Type B pancreatic cell (in vitro differentiated cells): ENCODE data around the gene EML2. TPM values are rescaled to one million over a fixed set of nuclear protein-coding genes. Genes with fewer than 3 reads are reported as not detected.

Source experiments
- DNase-seq: peaks from one replicate; pipeline ENCODE4 v3.0.0; 2021; ENCODE audit warnings: mixed read lengths; ENCODE audit not compliant: unreplicated experiment; ENCODE audit errors: extremely low spot score
- H3K27ac Mint-ChIP-seq: 2 replicates; pipeline ENCODE4 v1.8.0; 2021; ENCODE audit warnings: mild to moderate bottlenecking, mixed read lengths
- H3K27me3 Mint-ChIP-seq: 2 replicates; pipeline ENCODE4 v1.8.0; 2021; ENCODE audit warnings: mixed read lengths
- H3K36me3 Mint-ChIP-seq: 2 replicates; pipeline ENCODE4 v1.8.0; 2021; ENCODE audit warnings: mixed read lengths
- H3K4me1 Mint-ChIP-seq: one replicate; pipeline ENCODE4 v1.8.0; 2021; ENCODE audit warnings: mixed read lengths; ENCODE audit not compliant: unreplicated experiment
- H3K4me3 Mint-ChIP-seq: 2 replicates; pipeline ENCODE4 v1.8.0; 2021; ENCODE audit warnings: mild to moderate bottlenecking, mixed read lengths
- H3K9me3 Mint-ChIP-seq: 2 replicates; pipeline ENCODE4 v1.8.0; 2021; ENCODE audit warnings: mixed read lengths
- CTCF ChIP-seq: fragments of 200-600 bp; sonication (generic); conservative IDR thresholded peaks from 2 replicates; pipeline ENCODE4 v1.5.0; 2021; ENCODE audit warnings: antibody characterized with exemption, mild to moderate bottlenecking
- total RNA-seq: library from RNA; stranded (reverse); gene quantifications from 2 replicates; pipeline ENCODE4 v1.2.1, GENCODE V29; 2021; ENCODE audit warnings: low replicate concordance

The EML2 gene
- total RNA-seq, 1 donor from 2014 or later = 46.9 TPM

- peak overlapping the region; percentile 53 for H3K4me3 Mint-ChIP-seq
- peak overlapping the region; percentile 98 for H3K27ac Mint-ChIP-seq
- DNase-seq = no peak
- H3K4me1 Mint-ChIP-seq = peaks cover 27% of the 10 kb centered on the region
- H3K36me3 Mint-ChIP-seq = peaks cover 6% of the 10 kb centered on the region
- no peaks in the 10 kb centered on the region for H3K9me3 Mint-ChIP-seq
- no peak for TF ChIP-seq CTCF
- H3K27me3 Mint-ChIP-seq = no peaks in the 10 kb centered on the region
Measured at GRCh38 chr19:45576682-45577081, 62.5 kb downstream of the EML2 start.

GRCh38 chr19:45575216-45575615 lies 64.0 kb downstream of the EML2 start:
- H3K27ac Mint-ChIP-seq = no peak overlapping the region
- peaks cover 23% of the 10 kb centered on the region for H3K4me1 Mint-ChIP-seq

GRCh38 chr19:45574526-45574925 lies 64.7 kb downstream of the EML2 start:
- TF ChIP-seq CTCF = no peak
- DNase-seq = no peak
- H3K4me3 Mint-ChIP-seq = no peak overlapping the region
- H3K27me3 Mint-ChIP-seq = no peaks in the 10 kb centered on the region
- no peak overlapping the region for H3K27ac Mint-ChIP-seq
- peaks cover 29% of the 10 kb centered on the region for H3K4me1 Mint-ChIP-seq
- peaks cover 10% of the 10 kb centered on the region for H3K36me3 Mint-ChIP-seq
- H3K9me3 Mint-ChIP-seq = no peaks in the 10 kb centered on the region

More at GRCh38 chr19:45575216-45575615, 64.0 kb downstream of the EML2 start:
- Mint-ChIP-seq H3K27me3 (no peaks in the 10 kb centered on the region), H3K4me3 (no peak overlapping the region), H3K36me3 (peaks cover 6% of the 10 kb centered on the region), H3K9me3 (no peaks in the 10 kb centered on the region)
- TF ChIP-seq CTCF = no peak
- DNase-seq = no peak

GRCh38 chr19:45571457-45572220 lies 67.6 kb downstream of the EML2 start:
- peaks cover 10% of the 10 kb centered on the region for H3K36me3 Mint-ChIP-seq
- no peak for DNase-seq
- H3K27me3 Mint-ChIP-seq = no peaks in the 10 kb centered on the region
- H3K27ac Mint-ChIP-seq = no peak overlapping the region
- H3K4me1 Mint-ChIP-seq = peaks cover 11% of the 10 kb centered on the region
- no peaks in the 10 kb centered on the region for H3K9me3 Mint-ChIP-seq
- no peak overlapping the region for H3K4me3 Mint-ChIP-seq
- no peak for TF ChIP-seq CTCF

- peak; percentile 79 for TF ChIP-seq CTCF
- Mint-ChIP-seq H3K4me3 (no peak overlapping the region), H3K9me3 (no peaks in the 10 kb centered on the region), H3K27me3 (no peaks in the 10 kb centered on the region), H3K27ac (peak overlapping the region; percentile 40), H3K4me1 (peaks cover 8% of the 10 kb centered on the region), H3K36me3 (peaks cover 8% of the 10 kb centered on the region)
- no peak for DNase-seq
Measured at GRCh38 chr19:45569619-45570421, 69.4 kb downstream of the EML2 start.
